ENCODE data around the gene GAD1. TPM values are rescaled to one million over a fixed set of nuclear protein-coding genes. Genes with fewer than 3 reads are reported as not detected.

Gene GAD1
- total and polyA plus RNA-seq, 2 of the 4 experiments (the other 2 are of a cell fraction) = not detected

- dilution Hi-C loops (cut with HindIII; ENCODE audit: low sequenced_read_pairs, unreplicated experiment) = no loop called here
- Histone ChIP-seq H4K5ac (ENCODE audit: low read depth, low read length) (no peak overlapping the region), H3K27me3 (ENCODE audit: control insufficient read depth, insufficient read depth, low read length) (peaks cover 15% of the 10 kb centered on the region), H3K23ac (ENCODE audit: low read depth, low read length) (no peak overlapping the region), H4K91ac (ENCODE audit: insufficient read depth, low read depth, low read length) (no peak overlapping the region), H2BK5ac (ENCODE audit: low read depth, low read length, poor library complexity, severe bottlenecking) (no peak overlapping the region), H2BK15ac (ENCODE audit: low read depth, low read length) (no peak overlapping the region), H3K36me3 (ENCODE audit: control insufficient read depth, insufficient read depth, low read length) (no peaks in the 10 kb centered on the region), H2AFZ (replicated peaks; ENCODE audit: low read length, poor library complexity) (no peak overlapping the region), H3K9me1 (ENCODE audit: insufficient read depth, low read length) (no peaks in the 10 kb centered on the region), H3K4me2 (ENCODE audit: low read depth, low read length) (no peak overlapping the region), H2AK5ac (ENCODE audit: low read depth, low read length) (no peak overlapping the region), H3K4ac (ENCODE audit: low read depth, low read length) (no peak overlapping the region), H4K8ac (ENCODE audit: low read depth in 2 of 2, low read length in 2 of 2) (no peak overlapping the region), H3K9me3 (ENCODE audit: control insufficient read depth, insufficient read depth, low read length) (no peaks in the 10 kb centered on the region), H3K9ac (ENCODE audit: low read depth, low read length) (no peak overlapping the region), H3K79me1 (ENCODE audit: low read depth in 1 of 2, low read length in 2 of 2) (no peaks in the 10 kb centered on the region), H3K18ac (ENCODE audit: low read depth, low read length) (no peak overlapping the region), H2BK20ac (ENCODE audit: low read depth, low read length) (no peak overlapping the region), H4K20me1 (ENCODE audit: insufficient read depth, low read length) (no peaks in the 10 kb centered on the region), H3K27ac (ENCODE audit: insufficient read depth, low read length) (no peak overlapping the region), H3K4me1 (ENCODE audit: control insufficient read depth, insufficient read depth, low read length) (no peaks in the 10 kb centered on the region), H2BK120ac (ENCODE audit: low read depth, low read length) (no peak overlapping the region), H3K56ac (ENCODE audit: extremely low read depth, insufficient read depth, low read length) (no peak overlapping the region), H2AK9ac (replicated peaks; ENCODE audit: low read depth, low read length, poor library complexity) (no peak overlapping the region), H3K14ac (replicated peaks; ENCODE audit: low read depth, low read length) (no peak overlapping the region), H3K4me3 (ENCODE audit: insufficient read depth, low read depth, low read length) (no peak overlapping the region)
- ATAC-seq (ENCODE audit: low read depth) = no peak
- no TSS peak for BruUV-seq (replicated peaks)
- no peak for DNase-seq
- in situ Hi-C loops (cut with MboI; ENCODE audit: low sequenced_read_pairs) = no loop called here
- CTCF ChIA-PET = no interaction called here
- POLR2A ChIA-PET (ENCODE audit: unreplicated experiment) = no interaction called here
- intact Hi-C loops (cut with micrococcal nuclease) = no loop called here
- TF ChIP-seq BHLHE40 (IDR thresholded peaks at IDR 0.05; ENCODE audit: low read depth, low read length) (no peak), ELK1 (IDR thresholded peaks at IDR 0.05; ENCODE audit: borderline replicate concordance, low read depth, low read length) (no peak), RCOR1 (IDR thresholded peaks at IDR 0.05; ENCODE audit: insufficient replicate concordance, low read length) (no peak), MAFK (IDR thresholded peaks at IDR 0.05; ENCODE audit: low read depth, low read length) (peak; percentile 90), CHD1 (IDR thresholded peaks at IDR 0.05; ENCODE audit: low read depth, low read length) (no peak)
Observed at GRCh38 chr2:170774074-170774473, 42.6 kb upstream of the GAD1 start.

All from IMR-90 (cell line).